Suprapubic skin (tissue), 4 donors: ENCODE results near the gene CSRP1. TPM values are rescaled to one million over a fixed set of nuclear protein-coding genes. Genes with fewer than 3 reads are reported as not detected.

Source experiments
- DNase-seq, 2 donors: peaks; one replicate each; pipeline ENCODE4 v3.0.0-alpha.2; 2019; ENCODE audit warnings: low spot score in 2 of 2
- H3K27ac ChIP-seq: fragments of 200-600 bp; sonication (generic); one replicate; pipeline ENCODE4 v1.5.1; 2019
- H3K27me3 ChIP-seq: fragments of 200-600 bp; sonication (generic); one replicate; pipeline ENCODE4 v1.5.1; 2019
- H3K36me3 ChIP-seq: fragments of 200-600 bp; sonication (generic); one replicate; pipeline ENCODE4 v1.5.1; 2019
- H3K4me1 ChIP-seq: fragments of 200-600 bp; sonication (generic); one replicate; pipeline ENCODE4 v1.5.1; 2019
- H3K4me3 ChIP-seq: fragments of 200-600 bp; sonication (generic); one replicate; pipeline ENCODE4 v1.5.1; 2019; ENCODE audit warnings: mild to moderate bottlenecking
- H3K9me3 ChIP-seq: fragments of 200-600 bp; sonication (generic); one replicate; pipeline ENCODE4 v1.5.1; 2019
- CTCF ChIP-seq, 2 donors: fragments of 200-600 bp in 1 of 2; fragments of 450-650 bp in 1 of 2; sonication (generic) in 1 of 2; IDR thresholded peaks; one replicate each; pipeline ENCODE4 v1.5.1; 2016 to 2019; ENCODE audit warnings: antibody characterized with exemption in 2 of 2, mild to moderate bottlenecking in 1 of 2, moderate library complexity in 1 of 2
- EP300 ChIP-seq: sonication (generic); formaldehyde crosslinking; IDR thresholded peaks from one replicate; pipeline ENCODE4 v1.6.1; 2017; ENCODE audit warnings: antibody characterized with exemption
- POLR2A ChIP-seq, 2 donors: fragments of 450-650 bp; IDR thresholded peaks; one replicate each; pipeline ENCODE4 v1.6.1; 2017; ENCODE audit warnings: antibody characterized with exemption in 2 of 2, mild to moderate bottlenecking in 2 of 2, moderate library complexity in 2 of 2
- POLR2AphosphoS5 ChIP-seq, 3 donors: sonication (generic); formaldehyde crosslinking; IDR thresholded peaks; one replicate each; pipeline ENCODE4 v1.6.1; 2017; ENCODE audit warnings: antibody characterized with exemption in 3 of 3
- WGBS: methylation state at CpG from one replicate; pipeline ENCODE4 v1.1.5; 2018; 5-methylcytosine and 5-hydroxymethylcytosine counted together
- total RNA-seq, 4 donors: library from RNA; depleted of rRNA; stranded (reverse); fragments of >200 nt; gene quantifications; one replicate each; pipeline ENCODE4 v1.1.0, GENCODE V29; 2016

The CSRP1 gene
- total RNA-seq, 4 donors from 2014 or later, result 379 to 436 (median 414) TPM

GRCh38 chr1:201491896-201492511, 14.9 kb downstream of the CSRP1 start:
- no peak for DNase-seq
- Histone ChIP-seq H3K9me3 (no peaks in the 10 kb centered on the region), H3K27ac (peak overlapping the region; percentile 59), H3K27me3 (no peaks in the 10 kb centered on the region), H3K4me3 (no peak overlapping the region), H3K36me3 (peaks cover 21% of the 10 kb centered on the region), H3K4me1 (peaks cover 89% of the 10 kb centered on the region)
- 62% methylated on average over 3 of the region's 3 CpGs for WGBS
- no peak for TF ChIP-seq CTCF (IDR thresholded peaks at IDR 0.05)
- TF ChIP-seq EP300, result no peak
- no peak for TF ChIP-seq POLR2AphosphoS5 (IDR thresholded peaks at IDR 0.05)
- no peak for TF ChIP-seq POLR2A (IDR thresholded peaks at IDR 0.05)

GRCh38 chr1:201490708-201491131, 16.2 kb downstream of the CSRP1 start:
- H3K36me3 ChIP-seq, result peaks cover 29% of the 10 kb centered on the region
- TF ChIP-seq EP300 (no peak), POLR2AphosphoS5 (IDR thresholded peaks at IDR 0.05) (no peak), POLR2A (IDR thresholded peaks at IDR 0.05) (no peak), CTCF (IDR thresholded peaks at IDR 0.05) (no peak)
- 44% methylated on average over 3 of the region's 3 CpGs for WGBS
- DNase-seq, result no peak
- H3K4me1 ChIP-seq, result peaks cover 77% of the 10 kb centered on the region
- no peaks in the 10 kb centered on the region for H3K9me3 ChIP-seq
- H3K4me3 ChIP-seq, result no peak overlapping the region
- H3K27me3 ChIP-seq, result no peaks in the 10 kb centered on the region
- no peak overlapping the region for H3K27ac ChIP-seq

- Histone ChIP-seq H3K27me3 (no peaks in the 10 kb centered on the region), H3K36me3 (peaks cover 38% of the 10 kb centered on the region), H3K9me3 (no peaks in the 10 kb centered on the region), H3K27ac (peak overlapping the region; percentile 47), H3K4me3 (no peak overlapping the region), H3K4me1 (peaks cover 67% of the 10 kb centered on the region)
- no peak for DNase-seq
- no peak for TF ChIP-seq POLR2A (IDR thresholded peaks at IDR 0.05)
- TF ChIP-seq EP300, result no peak
- TF ChIP-seq CTCF (IDR thresholded peaks at IDR 0.05), result no peak
- TF ChIP-seq POLR2AphosphoS5 (IDR thresholded peaks at IDR 0.05), result no peak
- WGBS, result 75% methylated on average over 6 of the region's 6 CpGs
Observed at GRCh38 chr1:201489643-201490261, 17.2 kb downstream of the CSRP1 start.

- Histone ChIP-seq H3K4me3 (no peak overlapping the region), H3K27me3 (no peaks in the 10 kb centered on the region), H3K27ac (peak overlapping the region; percentile 47), H3K4me1 (peaks cover 59% of the 10 kb centered on the region), H3K9me3 (no peaks in the 10 kb centered on the region), H3K36me3 (peaks cover 45% of the 10 kb centered on the region)
- WGBS, result 70% methylated on average over 12 of the region's 12 CpGs
- DNase-seq, result no peak
- TF ChIP-seq EP300, result no peak
- no peak for TF ChIP-seq POLR2A (IDR thresholded peaks at IDR 0.05)
- TF ChIP-seq POLR2AphosphoS5 (IDR thresholded peaks at IDR 0.05), result no peak
- no peak for TF ChIP-seq CTCF (IDR thresholded peaks at IDR 0.05)
Observed at GRCh38 chr1:201488830-201489589, 17.9 kb downstream of the CSRP1 start.

GRCh38 chr1:201487742-201488141, 19.2 kb downstream of the CSRP1 start:
- 71% methylated on average over 2 of the region's 2 CpGs for WGBS
- H3K9me3 ChIP-seq, result no peaks in the 10 kb centered on the region
- no peak overlapping the region for H3K27ac ChIP-seq
- no peak for DNase-seq
- no peak for TF ChIP-seq CTCF (IDR thresholded peaks at IDR 0.05)
- TF ChIP-seq EP300, result no peak
- TF ChIP-seq POLR2A (IDR thresholded peaks at IDR 0.05), result no peak
- no peak for TF ChIP-seq POLR2AphosphoS5 (IDR thresholded peaks at IDR 0.05)
- peaks cover 52% of the 10 kb centered on the region for H3K36me3 ChIP-seq
- H3K27me3 ChIP-seq, result no peaks in the 10 kb centered on the region
- no peak overlapping the region for H3K4me3 ChIP-seq
- peaks cover 47% of the 10 kb centered on the region for H3K4me1 ChIP-seq
